GM04504 (cell line): ENCODE data around the gene AMBRA1.

Experiments
- DNase-seq: peaks from one replicate; pipeline ENCODE4 v3.0.0-alpha.2; 2012; ENCODE audit warnings: low read depth

The AMBRA1 gene

GRCh38 chr11:46392421-46393230 lies 201.2 kb downstream of the AMBRA1 start:
- DNase-seq, result peak; percentile 52

- no peak for DNase-seq
Measured at GRCh38 chr11:46391578-46392420, 202.0 kb downstream of the AMBRA1 start, which contains the start of gene CHRM4. CHRM4 (minus strand) TSS chr11:46391776; CDS start chr11:46386557, 5,219 bp downstream.

- DNase-seq, result no peak
Measured at GRCh38 chr11:46391186-46391577, 202.6 kb downstream of the AMBRA1 start.

- no peak for DNase-seq
Measured at GRCh38 chr11:46390331-46391171, 203.3 kb downstream of the AMBRA1 start.

- no peak for DNase-seq
Measured at GRCh38 chr11:46389450-46390330, 204.1 kb downstream of the AMBRA1 start.

GRCh38 chr11:46388619-46389449 lies 205.0 kb downstream of the AMBRA1 start:
- no peak for DNase-seq

GRCh38 chr11:46387919-46388618 lies 205.8 kb downstream of the AMBRA1 start:
- no peak for DNase-seq

GRCh38 chr11:46387456-46387855 lies 206.4 kb downstream of the AMBRA1 start:
- no peak for DNase-seq

GRCh38 chr11:46386674-46387073 lies 207.1 kb downstream of the AMBRA1 start:
- no peak for DNase-seq

GRCh38 chr11:46386005-46386578 lies 207.7 kb downstream of the AMBRA1 start:
- DNase-seq, result no peak

GRCh38 chr11:46385169-46386004 lies 208.4 kb downstream of the AMBRA1 start:
- DNase-seq, result no peak

GRCh38 chr11:46383974-46384701 lies 209.7 kb downstream of the AMBRA1 start:
- no peak for DNase-seq

- DNase-seq, result no peak
Measured at GRCh38 chr11:46383404-46383758, 210.4 kb downstream of the AMBRA1 start.

- no peak for DNase-seq
Measured at GRCh38 chr11:46382646-46383403, 211.0 kb downstream of the AMBRA1 start.

- no peak for DNase-seq
Measured at GRCh38 chr11:46381819-46382645, 211.8 kb downstream of the AMBRA1 start.
